ENCODE data around the gene RGS5. TPM values are rescaled to one million over a fixed set of nuclear protein-coding genes. Genes with fewer than 3 reads are reported as not detected.

Gene RGS5, protein sequence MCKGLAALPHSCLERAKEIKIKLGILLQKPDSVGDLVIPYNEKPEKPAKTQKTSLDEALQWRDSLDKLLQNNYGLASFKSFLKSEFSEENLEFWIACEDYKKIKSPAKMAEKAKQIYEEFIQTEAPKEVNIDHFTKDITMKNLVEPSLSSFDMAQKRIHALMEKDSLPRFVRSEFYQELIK
- total RNA-seq: 16.3 TPM

DNA sequence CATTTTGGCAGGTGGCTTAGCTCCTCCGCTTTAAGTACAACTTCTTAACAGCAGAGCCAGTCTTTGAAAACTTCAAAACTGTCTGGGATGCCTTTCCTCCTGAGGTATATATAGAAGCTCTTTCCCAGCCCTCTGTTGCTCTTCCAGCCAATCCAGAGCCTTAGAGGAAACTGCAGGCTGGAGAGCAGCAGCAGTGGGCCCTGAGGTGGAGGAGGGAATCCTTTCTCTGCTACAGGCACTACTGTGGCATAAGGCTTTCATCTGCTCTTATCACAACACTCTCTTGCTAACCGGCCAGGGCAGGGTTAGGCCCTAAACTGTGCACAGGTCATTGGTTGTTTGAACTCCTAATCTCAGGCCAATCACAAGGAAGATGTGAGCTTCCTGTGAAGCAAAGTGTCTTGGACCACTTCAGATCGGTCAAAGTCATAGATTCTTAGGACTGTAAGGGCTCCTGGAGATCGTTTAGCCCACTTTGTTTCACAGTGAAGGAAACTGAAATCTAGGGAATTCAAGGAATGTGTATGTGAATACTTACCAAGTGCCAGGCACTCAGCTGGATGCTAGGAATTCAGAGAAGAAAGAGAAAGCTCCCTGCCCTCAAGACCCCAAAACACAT is at the start of gene RGS5:
TSS of gene RGS5 (minus strand) at position 84 of the 619 bp plus-strand sequence. CDS start at position 3, 81 bp downstream.

Other genes with a start within 250 kb of the RGS5 start
- 4.5 TPM for gene RGS4, start 133.6 kb downstream of the RGS5 start, total RNA-seq
- gene NUF2, start 119.0 kb upstream of the RGS5 start, total RNA-seq: 14.4 TPM